HEK293 (cell line): Measurements from ENCODE around the gene FKBP5.

ENCODE experiments used
- CTCF ChIA-PET: fragments of 350-600 bp; formaldehyde crosslinking; extraction: SDS; loops from one replicate; lab custom pipeline; 2021; ENCODE audit warnings: antibody characterized with exemption; lab: Yijun Ruan, JAX
- POLR2A ChIA-PET: fragments of 300-600 bp; formaldehyde crosslinking; extraction: SDS; loops from one replicate; lab custom pipeline; 2020; ENCODE audit warnings: antibody characterized with exemption, inconsistent platforms; lab: Yijun Ruan, JAX
- H3K27ac ChIP-seq: fragments of 200-500 bp; sonication (Bioruptor generic); 2 replicates; pipeline ENCODE4 v1.5.1; 2014; ENCODE audit warnings: low read depth, low read length, control low read depth, inconsistent platforms; ENCODE audit errors: extremely low read depth
- H3K36me3 ChIP-seq, 2 experiments: fragments of 200-500 bp in 1 of 2; sonication (Bioruptor generic) in 1 of 2; 1 replicate in 1 of 2; 2 replicates in 1 of 2; pipeline ENCODE4 v1.5.1; 2014 to 2017; ENCODE audit warnings: inconsistent platforms in 2 of 2, low read length in 2 of 2; ENCODE audit not compliant: control insufficient read depth in 2 of 2, insufficient read depth in 1 of 2
- H3K4me1 ChIP-seq: fragments of 200-500 bp; sonication (Bioruptor generic); 2 replicates; pipeline ENCODE4 v1.5.1; 2014; ENCODE audit warnings: mild to moderate bottlenecking, low read length, inconsistent platforms; ENCODE audit not compliant: control insufficient read depth, insufficient read depth
- H3K4me3 ChIP-seq: 2 replicates; pipeline ENCODE4 v1.5.1; 2011; ENCODE audit warnings: low read depth, mild to moderate bottlenecking, control low read depth, low read length, moderate library complexity
- H3K9me3 ChIP-seq: fragments of 200-500 bp; sonication (Bioruptor generic); 2 replicates; pipeline ENCODE4 v1.5.1; 2014; ENCODE audit warnings: low read depth, low read length, inconsistent platforms; ENCODE audit not compliant: control insufficient read depth, insufficient read depth
- BCL11B ChIP-seq: fragments of 450-650 bp; formaldehyde crosslinking; IDR thresholded peaks from 2 replicates; pipeline ENCODE4 v1.5.1; 2016; ENCODE audit warnings: low read depth, missing biosample characterization, missing genetic modification characterization
- KLF8 ChIP-seq: fragments of 450-650 bp; formaldehyde crosslinking; IDR thresholded peaks from 2 replicates; pipeline ENCODE4 v1.5.1; 2016; ENCODE audit warnings: missing biosample characterization, missing genetic modification characterization
- RBAK ChIP-seq: fragments of 450-650 bp; formaldehyde crosslinking; IDR thresholded peaks from 2 replicates; pipeline ENCODE4 v1.5.1; 2016; ENCODE audit warnings: missing biosample characterization, missing genetic modification characterization
- SP7 ChIP-seq: fragments of 450-650 bp; formaldehyde crosslinking; IDR thresholded peaks from 2 replicates; pipeline ENCODE4 v1.5.1; 2016; ENCODE audit warnings: missing biosample characterization, missing genetic modification characterization
- ZFP69B ChIP-seq: fragments of 450-650 bp; formaldehyde crosslinking; IDR thresholded peaks from 2 replicates; pipeline ENCODE4 v1.5.1; 2016; ENCODE audit warnings: missing biosample characterization, missing genetic modification characterization
- ZNF133 ChIP-seq: fragments of 450-650 bp; formaldehyde crosslinking; IDR thresholded peaks from 2 replicates; pipeline ENCODE4 v1.5.1; 2016; ENCODE audit warnings: missing biosample characterization, missing genetic modification characterization
- ZNF184 ChIP-seq: fragments of 450-650 bp; IDR thresholded peaks from 2 replicates; pipeline ENCODE4 v1.5.1; 2018; ENCODE audit warnings: missing biosample characterization, mild to moderate bottlenecking, missing genetic modification characterization
- ZNF391 ChIP-seq: fragments of 450-650 bp; formaldehyde crosslinking; IDR thresholded peaks from 2 replicates; pipeline ENCODE4 v1.5.1; 2016; ENCODE audit warnings: low read depth, missing biosample characterization, missing genetic modification characterization, borderline replicate concordance
- ZSCAN23 ChIP-seq: fragments of 450-650 bp; formaldehyde crosslinking; IDR thresholded peaks from 2 replicates; pipeline ENCODE4 v1.5.1; 2016; ENCODE audit warnings: missing biosample characterization, missing genetic modification characterization
- TF ChIP-seq, protein P1 (sequence below): fragments of 450-650 bp; formaldehyde crosslinking; IDR thresholded peaks from 2 replicates; pipeline ENCODE4 v1.5.1; 2016; ENCODE audit warnings: missing biosample characterization, missing genetic modification characterization, borderline replicate concordance
- TF ChIP-seq, protein P2 (sequence below): fragments of 450-650 bp; formaldehyde crosslinking; IDR thresholded peaks from 2 replicates; pipeline ENCODE4 v1.5.1; 2016; ENCODE audit warnings: missing biosample characterization, missing genetic modification characterization
- TF ChIP-seq, protein P3 (sequence below): IDR thresholded peaks from 2 replicates; pipeline ENCODE4 v1.6.1; 2011; ENCODE audit warnings: mild to moderate bottlenecking, low read depth, low read length, borderline replicate concordance
- TF ChIP-seq, protein P4 (sequence below): fragments of 450-650 bp; formaldehyde crosslinking; IDR thresholded peaks from 2 replicates; pipeline ENCODE4 v1.5.1; 2016; ENCODE audit warnings: missing biosample characterization, missing genetic modification characterization
- TF ChIP-seq, protein P5 (sequence below): fragments of 450-650 bp; formaldehyde crosslinking; IDR thresholded peaks from 2 replicates; pipeline ENCODE4 v1.5.1; 2016; ENCODE audit warnings: missing biosample characterization, missing genetic modification characterization
- TF ChIP-seq, protein P6 (sequence below): fragments of 450-650 bp; formaldehyde crosslinking; IDR thresholded peaks from 2 replicates; pipeline ENCODE4 v1.5.1; 2016; ENCODE audit warnings: missing biosample characterization, missing genetic modification characterization, low read depth
- TF ChIP-seq, protein P7 (sequence below): fragments of 450-650 bp; formaldehyde crosslinking; IDR thresholded peaks from 2 replicates; pipeline ENCODE4 v1.5.1; 2017; ENCODE audit warnings: missing biosample characterization, missing genetic modification characterization
- TF ChIP-seq, protein P8 (sequence below): fragments of 450-650 bp; formaldehyde crosslinking; IDR thresholded peaks from 2 replicates; pipeline ENCODE4 v1.5.1; 2016; ENCODE audit warnings: missing biosample characterization, missing genetic modification characterization

Gene FKBP5

DNA sequence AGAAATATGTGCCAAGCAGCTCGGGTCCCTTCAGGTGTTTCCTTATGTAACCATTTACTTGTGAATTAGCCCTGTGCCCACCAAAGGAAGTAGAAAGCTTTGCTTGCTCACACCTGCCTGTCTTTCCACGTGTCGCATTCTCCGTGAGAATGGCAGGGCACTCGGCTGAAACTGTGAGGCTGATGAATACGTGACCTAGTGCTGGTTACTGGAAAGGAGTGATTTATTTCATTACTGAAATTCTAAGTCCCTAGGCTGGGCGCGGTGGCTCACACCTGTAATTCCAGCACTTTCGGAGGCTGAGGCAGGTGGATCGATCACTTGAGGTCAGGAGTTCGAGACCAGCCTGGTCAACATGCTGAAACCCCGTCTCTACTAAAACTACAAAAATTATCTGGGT is 130.1 kb downstream of the FKBP5 start:
- no peaks in the 10 kb centered on the region for H3K36me3 ChIP-seq
- POLR2A ChIA-PET = no interaction called here
- H3K27ac ChIP-seq = no peak overlapping the region
- CTCF ChIA-PET = interaction anchor here (0.6 to 1.8 kb wide), 4 partner anchors 9 to 183 kb away, joined by 3 to 7 read pairs (median 4); no protein-coding TSS in a partner anchor
- peaks cover 8% of the 10 kb centered on the region; the same call in 1 of the 2 replicates for H3K4me1 ChIP-seq
- TF ChIP-seq, protein P1, sequence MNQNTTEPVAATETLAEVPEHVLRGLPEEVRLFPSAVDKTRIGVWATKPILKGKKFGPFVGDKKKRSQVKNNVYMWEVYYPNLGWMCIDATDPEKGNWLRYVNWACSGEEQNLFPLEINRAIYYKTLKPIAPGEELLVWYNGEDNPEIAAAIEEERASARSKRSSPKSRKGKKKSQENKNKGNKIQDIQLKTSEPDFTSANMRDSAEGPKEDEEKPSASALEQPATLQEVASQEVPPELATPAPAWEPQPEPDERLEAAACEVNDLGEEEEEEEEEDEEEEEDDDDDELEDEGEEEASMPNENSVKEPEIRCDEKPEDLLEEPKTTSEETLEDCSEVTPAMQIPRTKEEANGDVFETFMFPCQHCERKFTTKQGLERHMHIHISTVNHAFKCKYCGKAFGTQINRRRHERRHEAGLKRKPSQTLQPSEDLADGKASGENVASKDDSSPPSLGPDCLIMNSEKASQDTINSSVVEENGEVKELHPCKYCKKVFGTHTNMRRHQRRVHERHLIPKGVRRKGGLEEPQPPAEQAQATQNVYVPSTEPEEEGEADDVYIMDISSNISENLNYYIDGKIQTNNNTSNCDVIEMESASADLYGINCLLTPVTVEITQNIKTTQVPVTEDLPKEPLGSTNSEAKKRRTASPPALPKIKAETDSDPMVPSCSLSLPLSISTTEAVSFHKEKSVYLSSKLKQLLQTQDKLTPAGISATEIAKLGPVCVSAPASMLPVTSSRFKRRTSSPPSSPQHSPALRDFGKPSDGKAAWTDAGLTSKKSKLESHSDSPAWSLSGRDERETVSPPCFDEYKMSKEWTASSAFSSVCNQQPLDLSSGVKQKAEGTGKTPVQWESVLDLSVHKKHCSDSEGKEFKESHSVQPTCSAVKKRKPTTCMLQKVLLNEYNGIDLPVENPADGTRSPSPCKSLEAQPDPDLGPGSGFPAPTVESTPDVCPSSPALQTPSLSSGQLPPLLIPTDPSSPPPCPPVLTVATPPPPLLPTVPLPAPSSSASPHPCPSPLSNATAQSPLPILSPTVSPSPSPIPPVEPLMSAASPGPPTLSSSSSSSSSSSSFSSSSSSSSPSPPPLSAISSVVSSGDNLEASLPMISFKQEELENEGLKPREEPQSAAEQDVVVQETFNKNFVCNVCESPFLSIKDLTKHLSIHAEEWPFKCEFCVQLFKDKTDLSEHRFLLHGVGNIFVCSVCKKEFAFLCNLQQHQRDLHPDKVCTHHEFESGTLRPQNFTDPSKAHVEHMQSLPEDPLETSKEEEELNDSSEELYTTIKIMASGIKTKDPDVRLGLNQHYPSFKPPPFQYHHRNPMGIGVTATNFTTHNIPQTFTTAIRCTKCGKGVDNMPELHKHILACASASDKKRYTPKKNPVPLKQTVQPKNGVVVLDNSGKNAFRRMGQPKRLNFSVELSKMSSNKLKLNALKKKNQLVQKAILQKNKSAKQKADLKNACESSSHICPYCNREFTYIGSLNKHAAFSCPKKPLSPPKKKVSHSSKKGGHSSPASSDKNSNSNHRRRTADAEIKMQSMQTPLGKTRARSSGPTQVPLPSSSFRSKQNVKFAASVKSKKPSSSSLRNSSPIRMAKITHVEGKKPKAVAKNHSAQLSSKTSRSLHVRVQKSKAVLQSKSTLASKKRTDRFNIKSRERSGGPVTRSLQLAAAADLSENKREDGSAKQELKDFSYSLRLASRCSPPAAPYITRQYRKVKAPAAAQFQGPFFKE (tag by site-specific recombination) = no peak
- TF ChIP-seq ZFP69B (tag by site-specific recombination) = no peak
- no peak for TF ChIP-seq ZNF133 (tag by site-specific recombination)
- TF ChIP-seq BCL11B (tag by site-specific recombination) = no peak
- TF ChIP-seq SP7 (tag by site-specific recombination) = no peak
- TF ChIP-seq ZSCAN23 = no peak
- TF ChIP-seq, protein P2, sequence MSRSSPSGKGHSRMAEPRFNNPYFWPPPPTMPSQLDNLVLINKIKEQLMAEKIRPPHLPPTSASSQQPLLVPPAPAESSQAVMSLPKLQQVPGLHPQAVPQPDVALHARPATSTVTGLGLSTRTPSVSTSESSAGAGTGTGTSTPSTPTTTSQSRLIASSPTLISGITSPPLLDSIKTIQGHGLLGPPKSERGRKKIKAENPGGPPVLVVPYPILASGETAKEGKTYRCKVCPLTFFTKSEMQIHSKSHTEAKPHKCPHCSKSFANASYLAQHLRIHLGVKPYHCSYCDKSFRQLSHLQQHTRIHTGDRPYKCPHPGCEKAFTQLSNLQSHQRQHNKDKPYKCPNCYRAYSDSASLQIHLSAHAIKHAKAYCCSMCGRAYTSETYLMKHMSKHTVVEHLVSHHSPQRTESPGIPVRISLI (tag by site-specific recombination) = no peak
- no peak for TF ChIP-seq RBAK
- TF ChIP-seq, protein P3, sequence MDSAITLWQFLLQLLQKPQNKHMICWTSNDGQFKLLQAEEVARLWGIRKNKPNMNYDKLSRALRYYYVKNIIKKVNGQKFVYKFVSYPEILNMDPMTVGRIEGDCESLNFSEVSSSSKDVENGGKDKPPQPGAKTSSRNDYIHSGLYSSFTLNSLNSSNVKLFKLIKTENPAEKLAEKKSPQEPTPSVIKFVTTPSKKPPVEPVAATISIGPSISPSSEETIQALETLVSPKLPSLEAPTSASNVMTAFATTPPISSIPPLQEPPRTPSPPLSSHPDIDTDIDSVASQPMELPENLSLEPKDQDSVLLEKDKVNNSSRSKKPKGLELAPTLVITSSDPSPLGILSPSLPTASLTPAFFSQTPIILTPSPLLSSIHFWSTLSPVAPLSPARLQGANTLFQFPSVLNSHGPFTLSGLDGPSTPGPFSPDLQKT = no peak
- TF ChIP-seq, protein P4, sequence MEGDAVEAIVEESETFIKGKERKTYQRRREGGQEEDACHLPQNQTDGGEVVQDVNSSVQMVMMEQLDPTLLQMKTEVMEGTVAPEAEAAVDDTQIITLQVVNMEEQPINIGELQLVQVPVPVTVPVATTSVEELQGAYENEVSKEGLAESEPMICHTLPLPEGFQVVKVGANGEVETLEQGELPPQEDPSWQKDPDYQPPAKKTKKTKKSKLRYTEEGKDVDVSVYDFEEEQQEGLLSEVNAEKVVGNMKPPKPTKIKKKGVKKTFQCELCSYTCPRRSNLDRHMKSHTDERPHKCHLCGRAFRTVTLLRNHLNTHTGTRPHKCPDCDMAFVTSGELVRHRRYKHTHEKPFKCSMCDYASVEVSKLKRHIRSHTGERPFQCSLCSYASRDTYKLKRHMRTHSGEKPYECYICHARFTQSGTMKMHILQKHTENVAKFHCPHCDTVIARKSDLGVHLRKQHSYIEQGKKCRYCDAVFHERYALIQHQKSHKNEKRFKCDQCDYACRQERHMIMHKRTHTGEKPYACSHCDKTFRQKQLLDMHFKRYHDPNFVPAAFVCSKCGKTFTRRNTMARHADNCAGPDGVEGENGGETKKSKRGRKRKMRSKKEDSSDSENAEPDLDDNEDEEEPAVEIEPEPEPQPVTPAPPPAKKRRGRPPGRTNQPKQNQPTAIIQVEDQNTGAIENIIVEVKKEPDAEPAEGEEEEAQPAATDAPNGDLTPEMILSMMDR (tag by site-specific recombination) = no peak
- no peak for TF ChIP-seq ZNF391
- TF ChIP-seq KLF8 = no peak
- TF ChIP-seq, protein P5, sequence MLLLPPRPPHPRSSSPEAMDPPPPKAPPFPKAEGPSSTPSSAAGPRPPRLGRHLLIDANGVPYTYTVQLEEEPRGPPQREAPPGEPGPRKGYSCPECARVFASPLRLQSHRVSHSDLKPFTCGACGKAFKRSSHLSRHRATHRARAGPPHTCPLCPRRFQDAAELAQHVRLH (tag by site-specific recombination) = no peak
- no peaks in the 10 kb centered on the region for H3K9me3 ChIP-seq
- H3K4me3 ChIP-seq = no peak overlapping the region

DNA sequence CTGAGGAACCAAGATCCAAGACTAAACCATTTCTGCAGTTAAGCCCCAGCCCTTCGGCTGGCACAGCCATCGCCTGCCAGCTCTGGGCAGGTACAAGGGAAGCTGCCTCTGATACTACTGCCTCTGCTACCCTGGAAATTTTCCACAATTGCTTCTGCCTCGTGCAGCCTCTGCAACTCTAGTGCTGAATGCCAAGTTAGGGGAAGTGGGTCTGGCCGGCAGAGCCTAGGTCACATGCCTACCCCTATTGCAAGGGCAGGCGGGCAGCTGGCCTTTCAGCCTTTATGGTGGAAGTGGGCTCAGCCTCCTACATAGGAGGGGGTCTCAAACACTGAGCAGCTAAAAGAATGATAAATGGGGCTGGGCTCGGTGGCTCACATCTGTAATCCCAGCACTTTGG is 131.5 kb downstream of the FKBP5 start:
- CTCF ChIA-PET = interaction anchor here (0.5 to 2.4 kb wide), 2 partner anchors 28 to 35 kb away, joined by 3 to 10 read pairs; no protein-coding TSS in a partner anchor
- H3K27ac ChIP-seq = no peak overlapping the region
- TF ChIP-seq, protein P6, sequence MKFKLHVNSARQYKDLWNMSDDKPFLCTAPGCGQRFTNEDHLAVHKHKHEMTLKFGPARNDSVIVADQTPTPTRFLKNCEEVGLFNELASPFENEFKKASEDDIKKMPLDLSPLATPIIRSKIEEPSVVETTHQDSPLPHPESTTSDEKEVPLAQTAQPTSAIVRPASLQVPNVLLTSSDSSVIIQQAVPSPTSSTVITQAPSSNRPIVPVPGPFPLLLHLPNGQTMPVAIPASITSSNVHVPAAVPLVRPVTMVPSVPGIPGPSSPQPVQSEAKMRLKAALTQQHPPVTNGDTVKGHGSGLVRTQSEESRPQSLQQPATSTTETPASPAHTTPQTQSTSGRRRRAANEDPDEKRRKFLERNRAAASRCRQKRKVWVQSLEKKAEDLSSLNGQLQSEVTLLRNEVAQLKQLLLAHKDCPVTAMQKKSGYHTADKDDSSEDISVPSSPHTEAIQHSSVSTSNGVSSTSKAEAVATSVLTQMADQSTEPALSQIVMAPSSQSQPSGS (tag by site-specific recombination) = no peak
- TF ChIP-seq, protein P7, sequence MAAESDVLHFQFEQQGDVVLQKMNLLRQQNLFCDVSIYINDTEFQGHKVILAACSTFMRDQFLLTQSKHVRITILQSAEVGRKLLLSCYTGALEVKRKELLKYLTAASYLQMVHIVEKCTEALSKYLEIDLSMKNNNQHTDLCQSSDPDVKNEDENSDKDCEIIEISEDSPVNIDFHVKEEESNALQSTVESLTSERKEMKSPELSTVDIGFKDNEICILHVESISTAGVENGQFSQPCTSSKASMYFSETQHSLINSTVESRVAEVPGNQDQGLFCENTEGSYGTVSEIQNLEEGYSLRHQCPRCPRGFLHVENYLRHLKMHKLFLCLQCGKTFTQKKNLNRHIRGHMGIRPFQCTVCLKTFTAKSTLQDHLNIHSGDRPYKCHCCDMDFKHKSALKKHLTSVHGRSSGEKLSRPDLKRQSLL (tag by site-specific recombination) = no peak
- TF ChIP-seq, protein P8, sequence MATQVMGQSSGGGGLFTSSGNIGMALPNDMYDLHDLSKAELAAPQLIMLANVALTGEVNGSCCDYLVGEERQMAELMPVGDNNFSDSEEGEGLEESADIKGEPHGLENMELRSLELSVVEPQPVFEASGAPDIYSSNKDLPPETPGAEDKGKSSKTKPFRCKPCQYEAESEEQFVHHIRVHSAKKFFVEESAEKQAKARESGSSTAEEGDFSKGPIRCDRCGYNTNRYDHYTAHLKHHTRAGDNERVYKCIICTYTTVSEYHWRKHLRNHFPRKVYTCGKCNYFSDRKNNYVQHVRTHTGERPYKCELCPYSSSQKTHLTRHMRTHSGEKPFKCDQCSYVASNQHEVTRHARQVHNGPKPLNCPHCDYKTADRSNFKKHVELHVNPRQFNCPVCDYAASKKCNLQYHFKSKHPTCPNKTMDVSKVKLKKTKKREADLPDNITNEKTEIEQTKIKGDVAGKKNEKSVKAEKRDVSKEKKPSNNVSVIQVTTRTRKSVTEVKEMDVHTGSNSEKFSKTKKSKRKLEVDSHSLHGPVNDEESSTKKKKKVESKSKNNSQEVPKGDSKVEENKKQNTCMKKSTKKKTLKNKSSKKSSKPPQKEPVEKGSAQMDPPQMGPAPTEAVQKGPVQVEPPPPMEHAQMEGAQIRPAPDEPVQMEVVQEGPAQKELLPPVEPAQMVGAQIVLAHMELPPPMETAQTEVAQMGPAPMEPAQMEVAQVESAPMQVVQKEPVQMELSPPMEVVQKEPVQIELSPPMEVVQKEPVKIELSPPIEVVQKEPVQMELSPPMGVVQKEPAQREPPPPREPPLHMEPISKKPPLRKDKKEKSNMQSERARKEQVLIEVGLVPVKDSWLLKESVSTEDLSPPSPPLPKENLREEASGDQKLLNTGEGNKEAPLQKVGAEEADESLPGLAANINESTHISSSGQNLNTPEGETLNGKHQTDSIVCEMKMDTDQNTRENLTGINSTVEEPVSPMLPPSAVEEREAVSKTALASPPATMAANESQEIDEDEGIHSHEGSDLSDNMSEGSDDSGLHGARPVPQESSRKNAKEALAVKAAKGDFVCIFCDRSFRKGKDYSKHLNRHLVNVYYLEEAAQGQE (tag by site-specific recombination) = no peak
- no peak for TF ChIP-seq ZNF184 (tag by site-specific recombination)
- peaks cover 3% of the 10 kb centered on the region; the same call in 1 of the 2 replicates for H3K4me1 ChIP-seq
- H3K4me3 ChIP-seq = no peak overlapping the region
- no peaks in the 10 kb centered on the region for H3K36me3 ChIP-seq
- no peaks in the 10 kb centered on the region for H3K9me3 ChIP-seq
- POLR2A ChIA-PET = no interaction called here
